Gastrocnemius medialis (tissue), 4 donors: Measurements from ENCODE around the gene NLRP12.

Experiments used
- CTCF ChIP-seq, 5 experiments: fragments of 450-650 bp in 3 of 5; fragments of 200-600 bp in 2 of 5; sonication (generic) in 2 of 5; IDR thresholded peaks in 4 of 5; conservative IDR thresholded peaks in 1 of 5; 1 replicate in 4 of 5; 2 replicates in 1 of 5; pipeline ENCODE4 v1.5.1; 2016 to 2019; ENCODE audit warnings: antibody characterized with exemption in 5 of 5, mild to moderate bottlenecking in 3 of 5, moderate library complexity in 3 of 5
- POLR2A ChIP-seq, 2 donors: fragments of 450-650 bp; IDR thresholded peaks; one replicate each; pipeline ENCODE4 v1.6.1; 2017; ENCODE audit warnings: antibody characterized with exemption in 2 of 2, mild to moderate bottlenecking in 2 of 2, moderate library complexity in 2 of 2

DNA sequence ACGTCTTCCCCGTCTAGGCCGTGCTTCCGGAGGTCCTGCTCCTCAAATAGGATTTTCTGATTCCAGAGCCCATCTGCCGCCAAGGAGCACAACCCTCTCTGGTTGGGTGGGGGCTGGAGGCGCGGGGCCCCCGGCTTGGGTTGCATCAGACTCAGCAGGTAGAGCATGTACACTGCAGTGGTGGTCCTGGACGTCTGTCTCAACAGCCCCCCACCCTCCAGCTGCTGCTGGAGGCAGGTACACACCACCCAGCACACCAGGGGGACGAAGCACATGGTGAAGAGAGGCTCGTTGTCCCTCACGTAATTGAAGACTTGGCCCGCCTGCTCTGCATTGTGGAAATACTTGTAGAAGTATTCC is 13.9 kb downstream of the NLRP12 start:
- TF ChIP-seq POLR2A (IDR thresholded peaks at IDR 0.05): no peak
- no peak for TF ChIP-seq CTCF (IDR thresholded peaks at IDR 0.05 in 4 of 5, conservative IDR thresholded peaks at IDR 0.05 in 1 of 5)
